ENCODE measurements around the gene RAB27A.

RAB27A gene

DNA sequence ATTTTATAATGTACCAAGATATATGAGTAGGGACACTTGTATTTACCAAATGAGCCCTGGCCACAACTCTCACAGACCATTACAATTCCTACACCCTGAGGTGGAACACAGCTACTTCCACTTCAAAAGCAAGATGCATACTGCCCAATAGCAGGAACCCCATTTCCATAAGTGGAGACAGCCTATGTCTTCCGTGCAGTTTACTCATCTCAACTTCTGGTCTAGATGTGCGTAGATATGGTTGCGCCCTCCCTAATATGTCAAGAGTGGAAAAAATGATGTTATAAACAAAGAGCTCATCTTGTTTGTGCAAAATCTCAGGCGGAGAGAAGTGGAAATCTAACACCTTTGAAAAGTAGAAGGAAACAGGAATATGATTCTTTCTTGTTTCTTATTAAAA is 44.6 kb downstream of the RAB27A start:
- TF ChIP-seq POU2F2 (IDR thresholded peaks at IDR 0.05; ENCODE audit: low read depth, low read length), result no peak
- no peak for TF ChIP-seq PAX5 (IDR thresholded peaks at IDR 0.05; ENCODE audit: insufficient read depth, low read length, severe bottlenecking)
- no peak for TF ChIP-seq POLR2AphosphoS5 (IDR thresholded peaks at IDR 0.05; ENCODE audit: low read depth, low read length)
- no peak for TF ChIP-seq SPI1 (IDR thresholded peaks at IDR 0.05; ENCODE audit: low read depth, low read length)
- no peak for TF ChIP-seq POLR2A (IDR thresholded peaks at IDR 0.05; ENCODE audit: low read depth, low read length)
- no peak for TF ChIP-seq TAF1 (IDR thresholded peaks at IDR 0.05; ENCODE audit: low read depth, low read length)
- FAIRE-seq, result no peak
- DNase-seq (ENCODE audit: insufficient read length, low spot score), result no peak

DNA sequence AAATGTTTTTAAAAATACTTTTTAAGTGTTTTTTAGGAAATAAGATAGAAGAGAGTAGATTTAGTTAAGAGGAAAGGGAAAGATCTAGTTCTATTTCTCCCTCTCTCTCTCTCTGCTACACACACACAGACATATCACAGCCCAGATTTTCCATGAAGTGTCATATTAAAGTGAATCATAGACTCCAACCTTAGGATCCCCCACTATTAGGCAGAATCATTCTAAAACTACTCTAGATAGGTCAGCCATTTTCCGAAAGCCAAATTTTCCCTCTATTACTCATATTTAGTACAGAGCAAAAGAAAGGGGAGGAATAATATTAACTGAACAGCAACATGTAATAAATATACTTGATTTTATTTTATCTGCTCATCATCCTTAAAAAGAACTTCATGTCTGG is 47.7 kb downstream of the RAB27A start:
- TF ChIP-seq TAF1 (IDR thresholded peaks at IDR 0.05; ENCODE audit: low read depth, low read length), result no peak
- no peak for TF ChIP-seq POU2F2 (IDR thresholded peaks at IDR 0.05; ENCODE audit: low read depth, low read length)
- TF ChIP-seq POLR2AphosphoS5 (IDR thresholded peaks at IDR 0.05; ENCODE audit: low read depth, low read length), result no peak
- no peak for TF ChIP-seq SPI1 (IDR thresholded peaks at IDR 0.05; ENCODE audit: low read depth, low read length)
- no peak for TF ChIP-seq POLR2A (IDR thresholded peaks at IDR 0.05; ENCODE audit: low read depth, low read length)
- no peak for TF ChIP-seq PAX5 (IDR thresholded peaks at IDR 0.05; ENCODE audit: insufficient read depth, low read length, severe bottlenecking)
- DNase-seq (ENCODE audit: insufficient read length, low spot score) (no peak), FAIRE-seq (no peak)

DNA sequence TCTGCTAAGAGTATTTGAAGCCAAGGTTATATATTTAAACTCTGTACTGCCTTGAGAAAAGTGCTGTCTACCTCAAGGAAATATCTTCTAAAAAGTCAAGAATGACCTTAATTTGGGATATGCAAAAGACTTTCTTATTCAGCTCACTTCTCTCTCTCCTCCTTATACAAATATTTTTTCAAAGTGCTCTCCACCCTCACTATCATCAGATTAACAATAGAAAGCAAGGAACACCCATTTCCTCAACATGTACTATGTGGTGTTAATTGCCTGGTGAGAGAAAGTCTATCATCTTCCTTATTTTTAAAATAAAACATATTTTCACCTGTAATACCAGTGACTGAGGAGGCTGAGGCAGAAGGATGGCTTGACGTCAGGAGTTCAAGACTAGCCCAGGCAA is 48.4 kb downstream of the RAB27A start:
- TF ChIP-seq POLR2AphosphoS5 (IDR thresholded peaks at IDR 0.05; ENCODE audit: low read depth, low read length) (no peak), PAX5 (IDR thresholded peaks at IDR 0.05; ENCODE audit: insufficient read depth, low read length, severe bottlenecking) (no peak), POU2F2 (IDR thresholded peaks at IDR 0.05; ENCODE audit: low read depth, low read length) (no peak), POLR2A (IDR thresholded peaks at IDR 0.05; ENCODE audit: low read depth, low read length) (no peak), SPI1 (IDR thresholded peaks at IDR 0.05; ENCODE audit: low read depth, low read length) (no peak), TAF1 (IDR thresholded peaks at IDR 0.05; ENCODE audit: low read depth, low read length) (no peak)
- FAIRE-seq (no peak), DNase-seq (ENCODE audit: insufficient read length, low spot score) (no peak)

DNA sequence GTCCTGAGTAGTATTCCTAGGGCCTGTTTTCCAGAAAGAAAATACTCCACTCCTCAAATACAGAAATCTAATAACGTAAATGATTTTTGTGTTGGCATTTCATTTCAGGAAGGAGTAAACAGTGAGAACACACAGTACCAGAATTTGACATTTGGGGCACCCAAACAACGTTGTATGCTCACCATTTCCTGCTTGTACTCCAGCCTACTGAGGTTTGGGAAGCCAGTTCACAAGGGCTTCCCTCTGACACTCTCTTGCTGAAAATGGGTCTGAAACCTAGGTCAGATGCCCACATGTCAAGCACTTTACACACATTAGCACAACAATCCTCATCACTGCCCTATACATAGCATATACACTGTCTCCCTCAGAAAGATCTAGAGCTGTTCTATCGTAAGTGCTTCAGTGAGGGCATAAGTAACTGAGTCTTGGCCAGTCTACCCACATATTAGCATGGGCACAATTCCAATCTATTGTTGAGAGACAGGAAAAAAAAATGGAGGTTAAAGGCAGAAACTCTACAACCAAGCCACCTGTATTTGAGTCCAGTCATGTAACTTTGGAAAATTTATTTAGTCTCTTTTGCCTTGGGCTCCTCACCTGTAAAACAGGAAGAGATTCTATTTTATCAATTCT is 49.4 kb downstream of the RAB27A start:
- FAIRE-seq, result no peak
- no peak for DNase-seq (ENCODE audit: insufficient read length, low spot score)
- TF ChIP-seq PAX5 (IDR thresholded peaks at IDR 0.05; ENCODE audit: insufficient read depth, low read length, severe bottlenecking), result no peak
- TF ChIP-seq SPI1 (IDR thresholded peaks at IDR 0.05; ENCODE audit: low read depth, low read length), result no peak
- no peak for TF ChIP-seq POLR2AphosphoS5 (IDR thresholded peaks at IDR 0.05; ENCODE audit: low read depth, low read length)

DNA sequence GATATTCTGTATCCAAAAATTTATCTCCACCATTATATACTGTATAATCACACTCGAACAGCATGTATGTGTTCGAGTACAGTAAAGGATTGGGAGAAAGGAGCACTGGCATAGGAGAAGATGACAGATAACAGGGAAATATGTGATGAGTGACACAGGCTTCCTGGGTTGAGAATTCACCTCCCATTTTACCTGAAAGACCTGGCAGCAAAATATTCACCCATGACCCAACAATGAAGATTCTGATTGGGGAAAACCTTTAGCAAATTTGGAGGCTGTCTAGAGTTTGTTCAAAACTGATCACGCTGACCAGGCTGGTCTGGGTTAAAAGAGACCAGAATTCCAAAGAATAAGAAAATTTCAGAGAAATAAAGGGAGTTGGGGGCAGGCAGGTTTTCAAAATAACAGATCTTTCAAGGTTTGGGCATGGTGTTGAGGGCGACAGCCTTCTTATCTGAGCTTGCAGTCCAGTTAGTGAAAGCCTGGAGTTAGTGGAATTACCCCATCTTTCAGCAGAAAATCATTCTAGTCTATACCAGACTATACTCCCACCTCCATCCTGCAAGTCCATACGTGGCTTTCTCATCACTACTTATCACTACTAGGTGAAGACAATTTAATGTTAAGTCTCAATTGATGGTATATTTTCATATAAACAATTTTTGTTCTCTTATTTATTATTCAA is 50.0 kb downstream of the RAB27A start:
- FAIRE-seq, result no peak
- no peak for DNase-seq (ENCODE audit: insufficient read length, low spot score)
- TF ChIP-seq PAX5 (IDR thresholded peaks at IDR 0.05; ENCODE audit: insufficient read depth, low read length, severe bottlenecking), result no peak
- no peak for TF ChIP-seq POU2F2 (IDR thresholded peaks at IDR 0.05; ENCODE audit: low read depth, low read length)

DNA sequence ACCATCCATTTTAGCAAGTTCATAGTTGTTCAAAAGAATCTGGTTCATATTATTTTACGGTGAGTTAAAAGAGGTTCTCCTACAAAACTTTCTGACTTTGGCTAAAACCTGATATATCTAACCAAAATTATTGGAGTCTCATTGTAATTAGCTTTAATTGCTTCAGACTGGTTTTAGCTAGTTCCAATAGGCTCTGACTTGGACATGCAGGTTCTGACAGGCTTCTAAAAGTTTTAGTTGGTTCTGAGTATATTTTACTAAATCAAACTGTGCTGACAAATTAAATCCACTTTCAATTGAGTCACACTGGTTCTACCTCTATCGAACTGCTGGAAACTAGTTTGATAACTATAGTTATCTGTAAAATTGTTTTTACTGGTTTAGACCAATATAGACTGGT is 50.7 kb downstream of the RAB27A start:
- TF ChIP-seq PAX5 (IDR thresholded peaks at IDR 0.05; ENCODE audit: insufficient read depth, low read length, severe bottlenecking) (no peak), POU2F2 (IDR thresholded peaks at IDR 0.05; ENCODE audit: low read depth, low read length) (no peak), POLR2A (IDR thresholded peaks at IDR 0.05; ENCODE audit: low read depth, low read length) (no peak), POLR2AphosphoS5 (IDR thresholded peaks at IDR 0.05; ENCODE audit: low read depth, low read length) (no peak), TAF1 (IDR thresholded peaks at IDR 0.05; ENCODE audit: low read depth, low read length) (no peak), SPI1 (IDR thresholded peaks at IDR 0.05; ENCODE audit: low read depth, low read length) (no peak)
- no peak for DNase-seq (ENCODE audit: insufficient read length, low spot score)
- no peak for FAIRE-seq

DNA sequence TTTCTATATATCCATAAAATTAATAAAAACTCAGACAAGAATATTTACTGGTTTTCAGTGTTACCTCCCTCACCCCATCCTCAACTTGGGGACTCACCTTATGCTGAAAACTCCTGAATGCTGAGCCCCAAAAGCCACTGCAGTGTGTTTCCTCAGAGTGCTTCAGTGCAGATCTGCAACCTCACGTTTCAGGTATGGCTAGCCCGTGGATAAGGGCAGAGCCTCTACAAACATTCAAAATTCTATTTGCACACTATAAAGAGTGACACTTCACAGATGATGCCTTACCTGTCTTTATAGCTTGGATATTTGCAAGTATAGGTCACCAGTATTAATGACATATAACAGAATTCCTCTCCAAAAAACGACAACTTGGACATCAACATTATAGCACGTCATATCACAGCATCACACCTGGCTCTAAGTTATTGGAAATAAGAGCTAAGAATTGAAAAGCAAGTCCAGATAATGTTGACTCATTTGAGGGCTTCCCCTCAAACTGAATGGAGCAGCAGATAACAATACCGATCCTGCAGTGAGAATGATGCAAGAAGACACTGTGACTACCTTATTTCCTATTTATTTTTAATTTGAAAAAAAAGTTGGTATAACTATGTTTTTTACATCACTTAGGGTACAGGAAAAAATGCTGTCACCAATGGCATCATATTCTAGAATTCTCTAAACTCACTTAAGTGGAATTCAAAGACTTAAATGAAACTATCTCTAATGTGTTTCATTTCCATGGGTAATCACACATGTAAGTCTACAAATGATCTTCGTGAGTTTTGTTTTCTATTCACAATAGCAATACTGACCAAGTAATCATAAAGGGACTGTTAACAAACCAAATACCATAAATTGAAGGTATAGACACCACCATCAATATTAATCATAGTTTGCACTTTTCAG is 52.1 kb downstream of the RAB27A start:
- FAIRE-seq, result no peak
- no peak for DNase-seq (ENCODE audit: insufficient read length, low spot score)
- TF ChIP-seq POLR2A (IDR thresholded peaks at IDR 0.05; ENCODE audit: low read depth, low read length) (no peak), POLR2AphosphoS5 (IDR thresholded peaks at IDR 0.05; ENCODE audit: low read depth, low read length) (no peak), SPI1 (IDR thresholded peaks at IDR 0.05; ENCODE audit: low read depth, low read length) (no peak), POU2F2 (IDR thresholded peaks at IDR 0.05; ENCODE audit: low read depth, low read length) (no peak), PAX5 (IDR thresholded peaks at IDR 0.05; ENCODE audit: insufficient read depth, low read length, severe bottlenecking) (no peak), TAF1 (IDR thresholded peaks at IDR 0.05; ENCODE audit: low read depth, low read length) (no peak)

DNA sequence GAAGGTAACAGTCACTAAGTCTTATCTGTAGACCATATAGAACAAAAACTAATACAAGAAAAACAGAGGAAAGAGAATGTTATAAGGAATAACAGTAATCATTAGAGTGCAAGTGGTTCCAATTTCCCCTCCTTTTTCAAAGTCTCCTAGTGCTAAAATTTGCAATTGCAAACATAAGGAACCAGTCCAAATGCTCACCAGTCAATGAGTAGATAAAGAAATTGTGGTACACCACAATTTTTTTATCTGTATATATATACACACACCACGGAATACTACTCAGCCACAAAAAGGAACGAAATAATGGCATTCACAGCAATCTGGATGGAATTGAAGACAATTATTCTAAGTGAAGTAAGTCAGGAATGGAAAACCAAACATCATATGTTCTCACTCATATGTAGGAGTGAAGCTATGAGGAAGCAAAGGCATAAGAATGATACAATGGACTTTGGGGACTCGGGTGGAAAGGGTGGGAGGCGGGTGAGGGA is 54.0 kb downstream of the RAB27A start:
- no peak for FAIRE-seq
- no peak for DNase-seq (ENCODE audit: insufficient read length, low spot score)
- TF ChIP-seq PAX5 (IDR thresholded peaks at IDR 0.05; ENCODE audit: insufficient read depth, low read length, severe bottlenecking) (no peak), TAF1 (IDR thresholded peaks at IDR 0.05; ENCODE audit: low read depth, low read length) (no peak), POLR2AphosphoS5 (IDR thresholded peaks at IDR 0.05; ENCODE audit: low read depth, low read length) (no peak), POU2F2 (IDR thresholded peaks at IDR 0.05; ENCODE audit: low read depth, low read length) (no peak), POLR2A (IDR thresholded peaks at IDR 0.05; ENCODE audit: low read depth, low read length) (no peak), SPI1 (IDR thresholded peaks at IDR 0.05; ENCODE audit: low read depth, low read length) (no peak)

DNA sequence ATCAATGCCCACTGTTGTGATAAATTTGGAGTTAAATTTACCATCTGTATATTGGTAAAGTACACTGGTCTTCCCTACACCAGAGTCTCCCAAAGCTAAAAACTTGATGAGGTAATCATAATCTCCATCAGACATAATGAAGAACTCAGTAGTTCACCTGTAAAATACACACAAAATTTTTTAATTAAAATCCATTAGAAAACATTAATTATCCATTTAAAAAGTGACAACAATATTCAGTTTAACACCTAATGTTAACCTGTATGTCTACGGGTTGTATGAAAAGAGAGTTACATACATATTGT is 54.9 kb downstream of the RAB27A start:
- no peak for TF ChIP-seq TAF1 (IDR thresholded peaks at IDR 0.05; ENCODE audit: low read depth, low read length)
- TF ChIP-seq POLR2AphosphoS5 (IDR thresholded peaks at IDR 0.05; ENCODE audit: low read depth, low read length), result no peak
- no peak for TF ChIP-seq PAX5 (IDR thresholded peaks at IDR 0.05; ENCODE audit: insufficient read depth, low read length, severe bottlenecking)
- TF ChIP-seq SPI1 (IDR thresholded peaks at IDR 0.05; ENCODE audit: low read depth, low read length), result no peak
- no peak for TF ChIP-seq POLR2A (IDR thresholded peaks at IDR 0.05; ENCODE audit: low read depth, low read length)
- no peak for TF ChIP-seq POU2F2 (IDR thresholded peaks at IDR 0.05; ENCODE audit: low read depth, low read length)
- FAIRE-seq, result no peak
- no peak for DNase-seq (ENCODE audit: insufficient read length, low spot score)

Data from GM12891 (cell line).